HepG2 (cell line): ENCODE measurements around the gene FAM193A. TPM values are rescaled to one million over a fixed set of nuclear protein-coding genes. Genes with fewer than 3 reads are reported as not detected.

Source experiments
- CC2D1A ChIP-seq: sonication (generic); formaldehyde crosslinking; IDR thresholded peaks from 2 replicates; pipeline ENCODE4 v1.8.1; 2023; ENCODE audit warnings: mild to moderate bottlenecking, missing genetic modification reagents
- MIER3 ChIP-seq: IDR thresholded peaks from 2 replicates; pipeline ENCODE4 v1.6.1; 2016; ENCODE audit warnings: missing compliant biosample characterization, borderline replicate concordance
- MTA1 ChIP-seq: sonication (generic); formaldehyde crosslinking; IDR thresholded peaks from 2 replicates; pipeline ENCODE4 v1.4.0; 2020; ENCODE audit warnings: missing genetic modification reagents, mild to moderate bottlenecking, borderline replicate concordance
- NFYB ChIP-seq: sonication (generic); formaldehyde crosslinking; IDR thresholded peaks from 2 replicates; pipeline ENCODE4 v1.4.0; 2020; ENCODE audit warnings: missing genetic modification reagents
- RFX1 ChIP-seq: fragments of 450-650 bp; IDR thresholded peaks from 2 replicates; pipeline ENCODE4 v1.6.1; 2017
- SIX1 ChIP-seq: sonication (generic); formaldehyde crosslinking; IDR thresholded peaks from 2 replicates; pipeline ENCODE4 v1.4.0; 2020; ENCODE audit warnings: missing genetic modification reagents, borderline replicate concordance
- ZEB1 ChIP-seq: IDR thresholded peaks from 2 replicates; pipeline ENCODE4 v1.6.1; 2012; ENCODE audit warnings: mild to moderate bottlenecking, low read depth, inconsistent platforms; ENCODE audit not compliant: insufficient replicate concordance
- ZGPAT ChIP-seq: IDR thresholded peaks from 2 replicates; pipeline ENCODE4 v1.6.1; 2016; ENCODE audit warnings: mild to moderate bottlenecking
- ZMYM2 ChIP-seq: sonication (generic); formaldehyde crosslinking; IDR thresholded peaks from 2 replicates; pipeline ENCODE4 v1.8.0; 2022; ENCODE audit warnings: mild to moderate bottlenecking, missing genetic modification reagents
- ZNF101 ChIP-seq: sonication (generic); formaldehyde crosslinking; IDR thresholded peaks from 2 replicates; pipeline ENCODE4 v1.4.0; 2020; ENCODE audit warnings: mild to moderate bottlenecking, low read depth, missing genetic modification reagents, borderline replicate concordance
- ZNF24 ChIP-seq: fragments of 450-650 bp; IDR thresholded peaks from 2 replicates; pipeline ENCODE4 v1.6.1; 2017; ENCODE audit warnings: antibody characterized with exemption, mild to moderate bottlenecking
- ZNF577 ChIP-seq: sonication (generic); formaldehyde crosslinking; IDR thresholded peaks from 2 replicates; pipeline ENCODE4 v1.4.0; 2020; ENCODE audit warnings: mild to moderate bottlenecking, low read depth, missing genetic modification reagents, borderline replicate concordance
- ZUFSP ChIP-seq: sonication (generic); formaldehyde crosslinking; IDR thresholded peaks from 2 replicates; pipeline ENCODE4 v1.9.0; 2021; ENCODE audit warnings: missing genetic modification reagents, mild to moderate bottlenecking, borderline replicate concordance
- polyA plus RNA-seq, 8 experiments: library from polyadenylated mRNA; depleted of rRNA in 3 of 8; stranded (reverse) in 7 of 8; unstranded in 1 of 8; fragments of >200 nt; fragmentation: Illumina TruSeq in 4 of 8; extraction: Trizol in 4 of 8; gene quantifications; 2 replicates each; pipeline versions ENCODE4 v1.2.1 to v1.2.3, GENCODE V29; 2011 to 2016; ENCODE audit warnings: low read depth in 4 of 8, missing spikeins in 1 of 8, mixed read lengths in 1 of 8; ENCODE audit not compliant: insufficient read depth in 1 of 8
- total RNA-seq, 5 experiments: library from RNA; depleted of rRNA; stranded (reverse); fragments of >200 nt; fragmentation: Illumina TruSeq; extraction: Trizol; gene quantifications; 2 replicates each; pipeline ENCODE4 v1.2.3, GENCODE V29; 2016; ENCODE audit warnings: low read depth in 1 of 5
- TF ChIP-seq, protein P1 (sequence below): sonication (generic); formaldehyde crosslinking; IDR thresholded peaks from 2 replicates; pipeline ENCODE4 v1.4.0; 2020; ENCODE audit warnings: missing genetic modification reagents, borderline replicate concordance
- TF ChIP-seq, protein P2 (sequence below): sonication (generic); formaldehyde crosslinking; IDR thresholded peaks from 2 replicates; pipeline ENCODE4 v1.4.0; 2020; ENCODE audit warnings: missing genetic modification reagents, borderline replicate concordance
- TF ChIP-seq, protein P3 (sequence below): sonication (generic); formaldehyde crosslinking; IDR thresholded peaks from 2 replicates; pipeline ENCODE4 v1.4.0; 2020; ENCODE audit warnings: mild to moderate bottlenecking, missing genetic modification reagents, borderline replicate concordance
- TF ChIP-seq, protein P4 (sequence below): sonication (generic); formaldehyde crosslinking; IDR thresholded peaks from 2 replicates; pipeline ENCODE4 v1.8.0; 2022; ENCODE audit warnings: missing genetic modification reagents, low read depth, mild to moderate bottlenecking, borderline replicate concordance

Gene FAM193A
- total and polyA plus RNA-seq, 2 of the 13 experiments (the other 11 are each of a cell fraction or from before 2014, with no cell fraction given) = 5.7 to 8.7 TPM

- no peak for TF ChIP-seq ZNF101 (CRISPR knock-in tag)
- 0 out of 2 replicates have a peak, but pooled peaks have one; percentile 19 for TF ChIP-seq MTA1 (CRISPR knock-in tag)
- no peak for TF ChIP-seq CC2D1A (CRISPR knock-in tag)
- TF ChIP-seq, protein P1, sequence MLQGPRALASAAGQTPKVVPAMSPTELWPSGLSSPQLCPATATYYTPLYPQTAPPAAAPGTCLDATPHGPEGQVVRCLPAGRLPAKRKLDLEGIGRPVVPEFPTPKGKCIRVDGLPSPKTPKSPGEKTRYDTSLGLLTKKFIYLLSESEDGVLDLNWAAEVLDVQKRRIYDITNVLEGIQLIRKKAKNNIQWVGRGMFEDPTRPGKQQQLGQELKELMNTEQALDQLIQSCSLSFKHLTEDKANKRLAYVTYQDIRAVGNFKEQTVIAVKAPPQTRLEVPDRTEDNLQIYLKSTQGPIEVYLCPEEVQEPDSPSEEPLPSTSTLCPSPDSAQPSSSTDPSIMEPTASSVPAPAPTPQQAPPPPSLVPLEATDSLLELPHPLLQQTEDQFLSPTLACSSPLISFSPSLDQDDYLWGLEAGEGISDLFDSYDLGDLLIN (CRISPR knock-in tag) = no peak
- no peak for TF ChIP-seq SIX1 (CRISPR knock-in tag)
- peak; percentile 48 for TF ChIP-seq ZGPAT (CRISPR knock-in tag)
- TF ChIP-seq NFYB (CRISPR knock-in tag) = no peak
- TF ChIP-seq, protein P2, sequence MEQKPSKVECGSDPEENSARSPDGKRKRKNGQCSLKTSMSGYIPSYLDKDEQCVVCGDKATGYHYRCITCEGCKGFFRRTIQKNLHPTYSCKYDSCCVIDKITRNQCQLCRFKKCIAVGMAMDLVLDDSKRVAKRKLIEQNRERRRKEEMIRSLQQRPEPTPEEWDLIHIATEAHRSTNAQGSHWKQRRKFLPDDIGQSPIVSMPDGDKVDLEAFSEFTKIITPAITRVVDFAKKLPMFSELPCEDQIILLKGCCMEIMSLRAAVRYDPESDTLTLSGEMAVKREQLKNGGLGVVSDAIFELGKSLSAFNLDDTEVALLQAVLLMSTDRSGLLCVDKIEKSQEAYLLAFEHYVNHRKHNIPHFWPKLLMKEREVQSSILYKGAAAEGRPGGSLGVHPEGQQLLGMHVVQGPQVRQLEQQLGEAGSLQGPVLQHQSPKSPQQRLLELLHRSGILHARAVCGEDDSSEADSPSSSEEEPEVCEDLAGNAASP (CRISPR knock-in tag) = no peak
- no peak for TF ChIP-seq MIER3 (CRISPR knock-in tag)
- TF ChIP-seq, protein P3, sequence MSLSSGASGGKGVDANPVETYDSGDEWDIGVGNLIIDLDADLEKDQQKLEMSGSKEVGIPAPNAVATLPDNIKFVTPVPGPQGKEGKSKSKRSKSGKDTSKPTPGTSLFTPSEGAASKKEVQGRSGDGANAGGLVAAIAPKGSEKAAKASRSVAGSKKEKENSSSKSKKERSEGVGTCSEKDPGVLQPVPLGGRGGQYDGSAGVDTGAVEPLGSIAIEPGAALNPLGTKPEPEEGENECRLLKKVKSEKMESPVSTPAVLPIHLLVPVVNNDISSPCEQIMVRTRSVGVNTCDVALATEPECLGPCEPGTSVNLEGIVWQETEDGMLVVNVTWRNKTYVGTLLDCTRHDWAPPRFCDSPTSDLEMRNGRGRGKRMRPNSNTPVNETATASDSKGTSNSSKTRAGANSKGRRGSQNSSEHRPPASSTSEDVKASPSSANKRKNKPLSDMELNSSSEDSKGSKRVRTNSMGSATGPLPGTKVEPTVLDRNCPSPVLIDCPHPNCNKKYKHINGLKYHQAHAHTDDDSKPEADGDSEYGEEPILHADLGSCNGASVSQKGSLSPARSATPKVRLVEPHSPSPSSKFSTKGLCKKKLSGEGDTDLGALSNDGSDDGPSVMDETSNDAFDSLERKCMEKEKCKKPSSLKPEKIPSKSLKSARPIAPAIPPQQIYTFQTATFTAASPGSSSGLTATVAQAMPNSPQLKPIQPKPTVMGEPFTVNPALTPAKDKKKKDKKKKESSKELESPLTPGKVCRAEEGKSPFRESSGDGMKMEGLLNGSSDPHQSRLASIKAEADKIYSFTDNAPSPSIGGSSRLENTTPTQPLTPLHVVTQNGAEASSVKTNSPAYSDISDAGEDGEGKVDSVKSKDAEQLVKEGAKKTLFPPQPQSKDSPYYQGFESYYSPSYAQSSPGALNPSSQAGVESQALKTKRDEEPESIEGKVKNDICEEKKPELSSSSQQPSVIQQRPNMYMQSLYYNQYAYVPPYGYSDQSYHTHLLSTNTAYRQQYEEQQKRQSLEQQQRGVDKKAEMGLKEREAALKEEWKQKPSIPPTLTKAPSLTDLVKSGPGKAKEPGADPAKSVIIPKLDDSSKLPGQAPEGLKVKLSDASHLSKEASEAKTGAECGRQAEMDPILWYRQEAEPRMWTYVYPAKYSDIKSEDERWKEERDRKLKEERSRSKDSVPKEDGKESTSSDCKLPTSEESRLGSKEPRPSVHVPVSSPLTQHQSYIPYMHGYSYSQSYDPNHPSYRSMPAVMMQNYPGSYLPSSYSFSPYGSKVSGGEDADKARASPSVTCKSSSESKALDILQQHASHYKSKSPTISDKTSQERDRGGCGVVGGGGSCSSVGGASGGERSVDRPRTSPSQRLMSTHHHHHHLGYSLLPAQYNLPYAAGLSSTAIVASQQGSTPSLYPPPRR (CRISPR knock-in tag) = no peak
- TF ChIP-seq ZMYM2 = no peak
- TF ChIP-seq RFX1 = no peak
- TF ChIP-seq ZUFSP (CRISPR knock-in tag) = no peak
- TF ChIP-seq ZEB1 = no peak
- no peak for TF ChIP-seq ZNF24
- TF ChIP-seq ZNF577 (CRISPR knock-in tag) = no peak
- TF ChIP-seq, protein P4, sequence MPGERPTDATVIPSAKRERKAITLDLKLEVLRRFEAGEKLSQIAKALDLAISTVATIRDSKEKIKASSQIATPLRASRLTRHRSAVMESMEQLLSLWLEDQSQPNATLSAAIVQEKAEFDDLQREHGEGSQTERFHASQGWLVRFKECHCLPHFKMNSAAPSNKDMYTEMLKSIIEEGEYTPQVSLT (CRISPR knock-in tag) = no peak
Measured at GRCh38 chr4:2535376-2536192, 863 bp upstream of the FAM193A start (continued).
